Ovary (tissue), 3 donors: ENCODE measurements around the gene AGXT2.

Source experiments
- EP300 ChIP-seq: sonication (generic); formaldehyde crosslinking; IDR thresholded peaks from one replicate; pipeline ENCODE4 v1.6.1; 2017; ENCODE audit warnings: antibody characterized with exemption
- POLR2A ChIP-seq: fragments of 450-650 bp; IDR thresholded peaks from one replicate; pipeline ENCODE4 v1.6.1; 2017; ENCODE audit warnings: antibody characterized with exemption, mild to moderate bottlenecking, moderate library complexity
- TF ChIP-seq, protein P1 (sequence below), 3 donors: fragments of 450-650 bp in 2 of 3; fragments of 200-600 bp in 1 of 3; IDR thresholded peaks; one replicate each; pipeline versions ENCODE4 v1.5.1 to v1.8.0; 2016 to 2022; ENCODE audit warnings: antibody characterized with exemption in 3 of 3, mild to moderate bottlenecking in 1 of 3
- donor health status: DM: no; HTN: no; CAD: no.

DNA sequence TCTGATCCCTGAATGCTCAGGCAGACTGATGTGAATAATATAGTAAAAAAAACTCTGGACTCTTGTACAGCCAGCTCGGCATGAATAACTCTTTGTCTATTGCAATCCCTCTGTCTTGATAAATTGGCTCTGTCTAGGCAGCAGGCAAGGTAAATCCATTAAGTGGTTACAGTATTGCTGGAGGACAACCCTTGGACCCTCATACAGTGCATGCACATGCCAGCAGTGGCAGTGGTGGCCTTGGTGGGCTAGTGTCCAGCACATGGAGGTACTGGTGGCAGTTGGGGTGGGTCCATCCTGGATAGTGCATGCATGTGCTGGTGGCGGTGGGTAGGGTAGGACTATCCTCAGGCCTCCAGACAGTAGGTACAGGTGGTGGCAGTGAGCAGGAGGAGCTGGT is 79.5 kb downstream of the AGXT2 start:
- TF ChIP-seq, protein P1, sequence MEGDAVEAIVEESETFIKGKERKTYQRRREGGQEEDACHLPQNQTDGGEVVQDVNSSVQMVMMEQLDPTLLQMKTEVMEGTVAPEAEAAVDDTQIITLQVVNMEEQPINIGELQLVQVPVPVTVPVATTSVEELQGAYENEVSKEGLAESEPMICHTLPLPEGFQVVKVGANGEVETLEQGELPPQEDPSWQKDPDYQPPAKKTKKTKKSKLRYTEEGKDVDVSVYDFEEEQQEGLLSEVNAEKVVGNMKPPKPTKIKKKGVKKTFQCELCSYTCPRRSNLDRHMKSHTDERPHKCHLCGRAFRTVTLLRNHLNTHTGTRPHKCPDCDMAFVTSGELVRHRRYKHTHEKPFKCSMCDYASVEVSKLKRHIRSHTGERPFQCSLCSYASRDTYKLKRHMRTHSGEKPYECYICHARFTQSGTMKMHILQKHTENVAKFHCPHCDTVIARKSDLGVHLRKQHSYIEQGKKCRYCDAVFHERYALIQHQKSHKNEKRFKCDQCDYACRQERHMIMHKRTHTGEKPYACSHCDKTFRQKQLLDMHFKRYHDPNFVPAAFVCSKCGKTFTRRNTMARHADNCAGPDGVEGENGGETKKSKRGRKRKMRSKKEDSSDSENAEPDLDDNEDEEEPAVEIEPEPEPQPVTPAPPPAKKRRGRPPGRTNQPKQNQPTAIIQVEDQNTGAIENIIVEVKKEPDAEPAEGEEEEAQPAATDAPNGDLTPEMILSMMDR (IDR thresholded peaks at IDR 0.05), result no peak
- TF ChIP-seq POLR2A, result no peak
- no peak for TF ChIP-seq EP300
